ENCODE data around the gene CSNK1G2.

DNA sequence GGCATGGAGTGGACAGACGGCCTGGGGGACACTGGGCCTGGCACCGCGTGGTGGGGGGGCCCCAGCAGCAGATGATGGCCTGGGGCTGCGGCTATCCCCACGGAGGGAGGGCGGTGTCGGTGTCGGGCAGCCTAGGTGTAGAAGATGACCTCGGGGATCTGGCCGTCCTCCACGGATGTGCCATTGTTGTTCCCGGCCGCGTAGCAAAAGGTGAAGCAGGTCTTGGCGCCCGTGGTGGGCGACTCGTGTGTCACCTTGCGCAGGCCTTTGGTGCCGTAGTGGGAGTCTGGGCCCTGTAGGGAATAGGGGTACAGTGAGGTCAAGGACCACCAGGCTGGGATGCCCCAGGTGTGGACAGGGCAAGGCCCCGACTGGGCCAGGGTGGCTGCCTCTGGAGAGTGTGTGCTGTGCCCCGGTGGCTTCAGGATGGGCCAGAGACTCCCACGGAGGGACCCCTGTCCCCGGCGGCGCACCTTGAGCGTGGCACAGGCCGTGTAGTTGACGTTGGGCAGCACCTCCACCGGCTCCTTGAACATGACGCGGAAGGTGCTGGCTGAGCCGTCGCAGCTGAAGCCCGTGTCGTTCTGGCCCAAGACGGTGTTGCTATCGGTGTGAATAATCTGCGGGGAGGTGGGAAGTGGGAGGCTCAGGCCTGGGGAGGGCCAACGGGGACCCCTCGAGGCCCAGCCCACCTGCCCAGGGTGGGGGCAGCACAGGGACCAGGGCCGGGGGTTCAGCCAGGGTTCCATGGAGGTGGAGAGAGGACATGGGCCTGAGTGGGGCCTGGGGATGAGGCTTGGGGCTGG lies 45.6 kb downstream of the CSNK1G2 start:
- TF ChIP-seq POLR2A (IDR thresholded peaks at IDR 0.05; ENCODE audit: low read depth, low read length), result no peak
- TF ChIP-seq POLR2AphosphoS5 (IDR thresholded peaks at IDR 0.05; ENCODE audit: low read depth, low read length), result no peak
- TF ChIP-seq TAF1 (IDR thresholded peaks at IDR 0.05; ENCODE audit: low read depth, low read length), result no peak
- TF ChIP-seq PAX5 (IDR thresholded peaks at IDR 0.05; ENCODE audit: insufficient read depth, low read length, severe bottlenecking), result no peak
- TF ChIP-seq SPI1 (IDR thresholded peaks at IDR 0.05; ENCODE audit: low read depth, low read length), result no peak

Measured in GM12891 (cell line).